8988T (cell line): Measurements from ENCODE around the gene HBG1.
A peak's percentile ranks its signal among the peaks of the same experiment; 100 is the strongest.

Source experiments
- DNase-seq: peaks from one replicate; pipeline ENCODE4 v3.0.0; 2011

HBG1 gene

GRCh38 chr11:5224538-5225479, 24.8 kb downstream of the HBG1 start:
- no peak for DNase-seq

- DNase-seq = no peak
These were observed 26.0 kb downstream of the HBG1 start for GRCh38 chr11:5223686-5224085.

GRCh38 chr11:5223146-5223545, 26.5 kb downstream of the HBG1 start:
- DNase-seq = no peak

- no peak for DNase-seq
These were observed 39.2 kb downstream of the HBG1 start for GRCh38 chr11:5210376-5210885.

GRCh38 chr11:5204787-5205186, 44.9 kb downstream of the HBG1 start:
- DNase-seq = peak; percentile 22

GRCh38 chr11:5203366-5203765, 46.3 kb downstream of the HBG1 start:
- DNase-seq = no peak

- DNase-seq = no peak
These were observed 49.1 kb downstream of the HBG1 start, which contains the start of gene OR51V1 for GRCh38 chr11:5200582-5200981. OR51V1 (minus strand) TSS chr11:5200682; CDS start chr11:5200682, 0 bp downstream.

GRCh38 chr11:5198285-5198684, 51.4 kb downstream of the HBG1 start:
- no peak for DNase-seq
